Mucosa of gallbladder (tissue), 1 donor: Measurements from ENCODE around the gene PNPLA7. TPM values are rescaled to one million over a fixed set of nuclear protein-coding genes. Genes with fewer than 3 reads are reported as not detected.

Experiments
- DNase-seq: peaks from one replicate; pipeline ENCODE4 v3.0.0-alpha.2; 2020; ENCODE audit warnings: low spot score
- total RNA-seq: library from RNA; stranded (reverse); gene quantifications from one replicate; pipeline ENCODE4 v1.2.1, GENCODE V29; 2021
- donor health status: DM: no; HTN: no; CAD: no.

The PNPLA7 gene
- total RNA-seq, 1 donor from 2014 or later, result 16.5 TPM

GRCh38 chr9:137494104-137494544 lies 56.1 kb downstream of the PNPLA7 start:
- DNase-seq, result no peak

GRCh38 chr9:137493364-137494103 lies 56.7 kb downstream of the PNPLA7 start:
- no peak for DNase-seq

GRCh38 chr9:137492464-137493363 lies 57.5 kb downstream of the PNPLA7 start:
- no peak for DNase-seq

- DNase-seq, result no peak
These were observed 58.3 kb downstream of the PNPLA7 start for GRCh38 chr9:137491735-137492432.

- DNase-seq, result no peak
These were observed 59.5 kb downstream of the PNPLA7 start for GRCh38 chr9:137490532-137491186.

GRCh38 chr9:137488906-137489305 lies 61.3 kb downstream of the PNPLA7 start:
- DNase-seq, result no peak

GRCh38 chr9:137488327-137488653 lies 61.9 kb downstream of the PNPLA7 start:
- DNase-seq, result no peak

- DNase-seq, result no peak
These were observed 62.5 kb downstream of the PNPLA7 start for GRCh38 chr9:137487454-137488326.

GRCh38 chr9:137486545-137487453 lies 63.4 kb downstream of the PNPLA7 start:
- no peak for DNase-seq

GRCh38 chr9:137486141-137486490 lies 64.1 kb downstream of the PNPLA7 start:
- no peak for DNase-seq

GRCh38 chr9:137485343-137486140 lies 64.7 kb downstream of the PNPLA7 start:
- DNase-seq, result no peak

- no peak for DNase-seq
These were observed 65.5 kb downstream of the PNPLA7 start for GRCh38 chr9:137484551-137485315.

GRCh38 chr9:137482094-137482781 lies 68.0 kb downstream of the PNPLA7 start:
- peak; percentile 50 for DNase-seq

GRCh38 chr9:137480686-137481683 lies 69.2 kb downstream of the PNPLA7 start:
- no peak for DNase-seq

- DNase-seq, result no peak
These were observed 70.1 kb downstream of the PNPLA7 start for GRCh38 chr9:137479892-137480685.
